NCI-H82 treated with DMSO at 0.1 percent for 48 hours (cell line): ENCODE results near the gene RNF13.
"Not testable (repeated sequence)": the region's sequence is repeated elsewhere in the genome, so short reads cannot be mapped to it uniquely, and the experiment has no call there.

Source experiments
- DNase-seq: peaks from one replicate; lab custom pipeline; 2025; ENCODE audit not compliant: unreplicated experiment; lab: John Stamatoyannopoulos, UW

RNF13 gene

GRCh38 chr3:149800693-149801092 lies 12.3 kb upstream of the RNF13 start:
- no peak for DNase-seq

- no peak for DNase-seq
Measured at GRCh38 chr3:149801195-149801594, 11.8 kb upstream of the RNF13 start.

- no peak for DNase-seq
Measured at GRCh38 chr3:149801639-149802038, 11.4 kb upstream of the RNF13 start.

- no peak for DNase-seq
Measured at GRCh38 chr3:149806171-149806778, 6.7 kb upstream of the RNF13 start.

GRCh38 chr3:149808209-149808829 lies 4.7 kb upstream of the RNF13 start:
- DNase-seq: peak; percentile 44

GRCh38 chr3:149809699-149810098 lies 3.3 kb upstream of the RNF13 start:
- DNase-seq: no peak

GRCh38 chr3:149810846-149811245 lies 2.2 kb upstream of the RNF13 start:
- no peak for DNase-seq

- no peak for DNase-seq
Measured at GRCh38 chr3:149812165-149812605, 830 bp upstream of the RNF13 start.

- no peak for DNase-seq
Measured at GRCh38 chr3:149813367-149814281, 609 bp downstream of the RNF13 start.

GRCh38 chr3:149815321-149815720 lies 2.3 kb downstream of the RNF13 start:
- DNase-seq: no peak

GRCh38 chr3:149815728-149816127 lies 2.7 kb downstream of the RNF13 start:
- no peak for DNase-seq

- no peak for DNase-seq
Measured at GRCh38 chr3:149816311-149816710, 3.3 kb downstream of the RNF13 start.

GRCh38 chr3:149816986-149817385 lies 4.0 kb downstream of the RNF13 start:
- no peak for DNase-seq

- DNase-seq: no peak
Measured at GRCh38 chr3:149819432-149819831, 6.4 kb downstream of the RNF13 start.

- DNase-seq: no peak
Measured at GRCh38 chr3:149820183-149820582, 7.2 kb downstream of the RNF13 start.

- DNase-seq: no peak
Measured at GRCh38 chr3:149826636-149827035, 13.6 kb downstream of the RNF13 start.

- no peak for DNase-seq
Measured at GRCh38 chr3:149828390-149828789, 15.4 kb downstream of the RNF13 start.

- DNase-seq: not testable (repeated sequence)
Measured at GRCh38 chr3:149829631-149830030, 16.6 kb downstream of the RNF13 start.

GRCh38 chr3:149830902-149831301 lies 17.9 kb downstream of the RNF13 start:
- no peak for DNase-seq

GRCh38 chr3:149831321-149831720 lies 18.3 kb downstream of the RNF13 start:
- DNase-seq: no peak

GRCh38 chr3:149832086-149832485 lies 19.1 kb downstream of the RNF13 start:
- DNase-seq: no peak

- DNase-seq: no peak
Measured at GRCh38 chr3:149833241-149833640, 20.2 kb downstream of the RNF13 start.
